RWPE2 (cell line): ENCODE measurements around the gene GRM8.
"Not testable (repeated sequence)": the region's sequence is repeated elsewhere in the genome, so short reads cannot be mapped to it uniquely, and the experiment has no call there.

Experiments used
- ATAC-seq: fragments of 200-7000 bp; cut with Tn5 transposase; 3 replicates; pipeline ENCODE4 v1.9.1; 2021; ENCODE audit warnings: low read depth
- DNase-seq: peaks from one replicate; pipeline ENCODE4 v3.0.0-alpha.2; 2020; ENCODE audit warnings: low spot score
- H3K27ac ChIP-seq: fragments of 450-650 bp; 2 replicates; pipeline ENCODE4 v1.5.1; 2017; ENCODE audit warnings: mild to moderate bottlenecking; ENCODE audit not compliant: poor library complexity, severe bottlenecking
- H3K27me3 ChIP-seq: fragments of 250-450 bp; sonication (Bioruptor Pico); 2 replicates; pipeline ENCODE4 v1.5.1; 2021; ENCODE audit warnings: mild to moderate bottlenecking, moderate library complexity; ENCODE audit not compliant: insufficient read depth, poor library complexity, severe bottlenecking
- H3K36me3 ChIP-seq: fragments of 250-450 bp; sonication (Bioruptor Pico); 2 replicates; pipeline ENCODE4 v1.5.1; 2020; ENCODE audit warnings: low read depth, mild to moderate bottlenecking, moderate library complexity
- H3K4me1 ChIP-seq: fragments of 250-450 bp; sonication (Bioruptor Pico); 2 replicates; pipeline ENCODE4 v1.5.1; 2021; ENCODE audit warnings: mild to moderate bottlenecking, moderate library complexity; ENCODE audit not compliant: insufficient read depth, poor library complexity, severe bottlenecking
- H3K4me3 ChIP-seq: fragments of 250-450 bp; sonication (Bioruptor Pico); 2 replicates; pipeline ENCODE4 v1.5.1; 2021; ENCODE audit warnings: mild to moderate bottlenecking, moderate library complexity; ENCODE audit not compliant: severe bottlenecking
- H3K9me3 ChIP-seq: fragments of 250-450 bp; sonication (Bioruptor Pico); 2 replicates; pipeline ENCODE4 v1.5.1; 2021; ENCODE audit warnings: mild to moderate bottlenecking, moderate library complexity; ENCODE audit not compliant: severe bottlenecking
- CTCF ChIP-seq: fragments of 450-650 bp; IDR thresholded peaks from one replicate; pipeline ENCODE4 v1.5.1; 2017; ENCODE audit warnings: mild to moderate bottlenecking, moderate library complexity; ENCODE audit not compliant: poor library complexity, severe bottlenecking

Gene GRM8

DNA sequence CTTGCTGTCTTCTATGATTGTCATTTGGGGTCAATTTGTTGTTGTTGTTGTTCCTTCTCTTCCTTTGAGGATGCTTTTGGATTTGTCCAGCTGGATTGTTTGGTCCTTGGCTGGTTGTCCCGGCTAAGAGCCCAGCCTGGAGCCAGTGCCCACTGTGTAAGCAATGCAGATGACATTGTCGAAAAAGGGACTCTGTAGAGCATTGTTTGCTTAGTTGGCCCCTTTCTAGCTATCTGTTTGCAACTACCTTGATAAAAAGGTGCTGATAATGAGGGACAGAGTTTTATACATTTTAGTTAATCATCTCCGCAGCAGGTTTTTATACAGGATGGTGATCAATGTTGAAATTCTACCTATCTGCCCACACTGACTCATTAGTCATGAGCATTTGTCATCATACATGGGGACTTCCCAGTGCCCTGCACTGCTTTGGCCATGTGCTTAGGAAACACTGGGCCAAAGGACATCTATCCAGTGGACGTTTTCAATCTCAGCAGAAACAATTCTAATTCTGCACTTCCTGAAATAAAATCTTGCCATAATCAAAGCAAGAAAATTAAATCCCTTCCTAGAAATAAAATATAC, 311.9 kb downstream of the GRM8 start:
- no peak overlapping the region for H3K27ac ChIP-seq
- H3K4me1 ChIP-seq = no peaks in the 10 kb centered on the region
- H3K27me3 ChIP-seq = no peaks in the 10 kb centered on the region
- no peaks in the 10 kb centered on the region for H3K9me3 ChIP-seq
- ATAC-seq = no peak
- H3K4me3 ChIP-seq = no peak overlapping the region
- H3K36me3 ChIP-seq = no peaks in the 10 kb centered on the region
- TF ChIP-seq CTCF = no peak
- DNase-seq = no peak

GRCh38 chr7:126937171-126937570, 315.6 kb downstream of the GRM8 start:
- no peaks in the 10 kb centered on the region for H3K27me3 ChIP-seq
- H3K4me3 ChIP-seq = no peak overlapping the region
- no peak for DNase-seq
- H3K4me1 ChIP-seq = no peaks in the 10 kb centered on the region
- no peaks in the 10 kb centered on the region for H3K9me3 ChIP-seq
- no peak for TF ChIP-seq CTCF
- no peaks in the 10 kb centered on the region for H3K36me3 ChIP-seq
- no peak overlapping the region for H3K27ac ChIP-seq
- no peak for ATAC-seq

DNA sequence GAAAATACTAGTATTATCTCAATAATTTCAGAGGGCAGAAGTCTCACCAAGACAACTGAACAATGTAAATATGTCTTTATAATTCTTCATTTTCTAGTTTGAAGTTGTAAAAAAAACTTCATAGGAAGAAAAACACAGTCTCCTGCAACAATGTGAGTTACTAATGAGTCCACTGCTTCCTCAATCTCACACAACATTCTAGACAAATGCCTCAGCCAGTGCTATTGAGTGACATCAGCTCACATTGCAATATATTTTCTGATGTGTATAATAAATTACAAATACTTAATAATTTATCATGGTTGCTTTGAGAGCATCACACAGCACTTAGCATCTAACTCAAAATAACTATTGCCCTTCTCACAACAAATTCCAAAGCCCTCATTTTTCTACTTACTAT, 321.2 kb downstream of the GRM8 start:
- TF ChIP-seq CTCF = no peak

GRCh38 chr7:126930166-126930565, 322.6 kb downstream of the GRM8 start:
- Histone ChIP-seq H3K36me3 (no peaks in the 10 kb centered on the region), H3K4me3 (no peak overlapping the region), H3K9me3 (no peaks in the 10 kb centered on the region), H3K27ac (no peak overlapping the region), H3K27me3 (peaks cover 5% of the 10 kb centered on the region), H3K4me1 (no peaks in the 10 kb centered on the region)
- DNase-seq (no peak), ATAC-seq (no peak)
- no peak for TF ChIP-seq CTCF

More for the DNA sequence above, 321.2 kb downstream of the GRM8 start:
- H3K27ac ChIP-seq = no peak overlapping the region
- DNase-seq (no peak), ATAC-seq (no peak)
- no peak overlapping the region for H3K4me3 ChIP-seq
- H3K4me1 ChIP-seq = no peaks in the 10 kb centered on the region
- no peaks in the 10 kb centered on the region for H3K36me3 ChIP-seq
- H3K27me3 ChIP-seq = peaks cover 5% of the 10 kb centered on the region
- no peaks in the 10 kb centered on the region for H3K9me3 ChIP-seq

DNA sequence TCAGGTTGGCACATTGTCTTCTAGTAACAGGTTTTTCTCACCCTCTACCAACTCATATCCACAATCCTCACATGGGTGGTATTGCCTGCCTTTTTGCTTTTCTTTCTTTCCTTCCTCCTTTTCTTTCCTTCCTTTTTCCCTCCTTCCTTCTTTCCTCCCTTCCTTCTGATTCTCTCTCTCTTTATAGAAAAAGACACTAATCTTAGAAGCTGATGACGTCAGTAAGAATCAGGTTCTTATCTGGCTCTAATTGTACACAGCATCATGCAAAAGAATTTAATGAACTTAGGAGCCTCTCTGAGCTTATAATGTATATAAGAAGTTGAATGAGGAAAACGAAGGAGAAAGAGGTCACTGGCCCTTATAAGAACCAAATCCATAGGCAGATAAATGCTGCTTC, 328.3 kb downstream of the GRM8 start:
- Histone ChIP-seq H3K27me3 (peaks cover 3% of the 10 kb centered on the region), H3K9me3 (no peaks in the 10 kb centered on the region), H3K36me3 (no peaks in the 10 kb centered on the region), H3K4me1 (no peaks in the 10 kb centered on the region), H3K27ac (no peak overlapping the region), H3K4me3 (no peak overlapping the region)
- ATAC-seq (no peak), DNase-seq (no peak)
- no peak for TF ChIP-seq CTCF

DNA sequence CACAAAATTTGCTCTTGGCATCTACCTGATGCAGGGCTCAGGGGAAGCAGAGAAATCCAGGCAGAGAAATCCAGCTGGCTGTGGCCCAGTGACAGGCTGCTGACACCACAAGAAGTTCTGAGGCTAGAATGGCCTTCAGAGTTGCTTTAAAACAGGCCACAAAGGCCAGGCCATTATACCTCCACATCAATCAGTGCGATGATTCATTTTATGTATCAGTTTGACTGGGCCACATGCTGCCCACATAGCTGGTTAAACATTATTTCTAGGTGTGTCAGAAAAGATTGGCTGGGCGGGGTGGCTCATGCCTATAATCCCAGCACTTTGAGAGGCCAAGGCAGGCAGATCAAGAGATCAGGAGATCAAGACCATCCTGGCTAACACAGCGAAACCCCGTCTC, 341.1 kb downstream of the GRM8 start:
- H3K4me3 ChIP-seq, H3K9me3 ChIP-seq, DNase-seq, H3K36me3 ChIP-seq, H3K4me1 ChIP-seq, ATAC-seq, H3K27me3 ChIP-seq, H3K27ac ChIP-seq: not testable (repeated sequence)

DNA sequence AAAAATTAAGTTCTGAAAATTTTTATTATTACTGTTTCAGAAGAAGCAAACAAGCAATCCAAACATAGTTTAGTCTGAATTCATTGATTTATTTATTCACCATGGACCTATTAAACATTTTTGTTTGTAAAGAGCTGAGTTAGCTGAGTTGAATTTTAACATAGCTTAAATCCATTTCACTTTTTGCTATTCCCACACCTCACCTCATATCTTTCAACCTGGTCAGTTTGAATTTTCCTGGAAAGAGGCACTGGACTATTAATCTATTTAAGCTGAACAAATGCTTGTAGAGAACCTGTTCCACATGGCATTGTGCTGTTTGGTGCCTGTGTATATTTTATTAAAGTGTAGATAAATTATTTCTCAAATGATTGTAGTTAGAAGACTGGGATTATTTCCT, 344.2 kb downstream of the GRM8 start:
- H3K27me3 ChIP-seq, H3K9me3 ChIP-seq, H3K27ac ChIP-seq, H3K36me3 ChIP-seq, H3K4me3 ChIP-seq, DNase-seq, H3K4me1 ChIP-seq, ATAC-seq: not testable (repeated sequence)
